ENCODE measurements around the gene KRTAP9-8.

DNA sequence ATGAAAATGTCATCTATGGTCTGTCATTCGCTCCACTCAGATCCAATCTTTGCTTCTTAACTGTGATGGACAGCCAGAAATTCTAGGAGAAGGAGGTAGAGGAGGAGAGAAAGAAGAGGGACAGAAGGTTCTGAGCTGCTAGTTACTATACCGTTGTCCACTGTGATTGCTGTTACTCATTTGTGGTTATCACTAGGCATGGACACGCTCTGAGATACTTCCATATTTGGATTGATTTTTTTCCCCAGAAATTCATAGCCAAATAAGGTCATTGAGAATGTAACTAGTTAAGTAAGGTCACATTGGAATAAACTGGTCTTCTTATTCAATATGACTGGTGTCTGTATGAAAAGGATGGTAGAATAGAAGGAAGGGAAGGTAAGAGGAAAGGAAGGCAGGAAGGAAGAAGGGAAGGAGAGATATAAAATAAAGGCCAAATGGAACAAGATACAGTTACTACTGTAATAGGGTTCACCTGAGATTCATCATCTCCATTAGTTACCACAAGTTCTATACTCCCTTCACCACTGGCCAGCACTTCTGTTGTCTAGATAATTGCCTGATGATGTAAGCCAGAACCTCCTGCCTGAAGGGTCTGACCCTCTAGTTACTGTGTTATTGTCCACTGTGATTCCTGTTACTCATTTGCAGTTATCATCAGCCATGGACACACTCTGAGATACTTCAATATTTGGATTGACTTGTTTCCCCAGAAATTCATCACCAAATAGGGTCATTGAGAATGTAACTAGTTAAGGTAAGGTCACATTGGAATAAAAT, 40.6 kb downstream of the KRTAP9-8 start:
- TF ChIP-seq POLR2A (IDR thresholded peaks at IDR 0.05) (no peak), POLR2AphosphoS5 (IDR thresholded peaks at IDR 0.05) (no peak), CTCF (IDR thresholded peaks at IDR 0.05) (no peak), EP300 (IDR thresholded peaks at IDR 0.05) (no peak)

Measured in suprapubic skin (tissue), 4 donors.